HG03135 (cell line): ENCODE data around the gene DHX8.
"Not testable (repeated sequence)": the region's sequence is repeated elsewhere in the genome, so short reads cannot be mapped to it uniquely, and the experiment has no call there.

Experiments used
- ATAC-seq: cut with Tn5 transposase; IDR thresholded peaks from one replicate; pipeline ENCODE4 v1.9.1; 2021; ENCODE audit warnings: mild to moderate bottlenecking, moderate library complexity; ENCODE audit not compliant: unreplicated experiment

DHX8 gene

DNA sequence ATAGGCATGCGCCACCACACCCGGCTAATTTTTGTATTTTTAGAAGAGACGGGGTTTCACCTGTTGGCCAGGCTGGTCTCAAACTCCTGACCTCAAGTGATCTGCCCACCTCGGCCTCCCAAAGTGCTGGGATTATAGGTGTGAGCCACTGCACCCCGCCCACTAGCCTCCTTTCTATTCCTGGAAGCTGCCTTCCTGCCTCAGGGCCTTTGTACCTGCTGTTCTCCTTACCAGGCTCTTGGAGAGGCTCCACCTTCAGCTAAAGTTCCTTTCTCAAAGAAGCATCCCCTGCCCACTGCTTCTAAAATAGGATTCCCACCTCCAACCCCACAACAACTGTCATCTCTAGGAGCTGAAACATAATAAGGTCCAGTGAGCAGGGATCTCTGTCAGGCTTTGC, 23.9 kb upstream of the DHX8 start:
- ATAC-seq = not testable (repeated sequence)

- no peak for ATAC-seq
These were observed 22.6 kb upstream of the DHX8 start for GRCh38 chr17:43461185-43461584.

GRCh38 chr17:43462569-43462968, 21.2 kb upstream of the DHX8 start:
- not testable (repeated sequence) for ATAC-seq

DNA sequence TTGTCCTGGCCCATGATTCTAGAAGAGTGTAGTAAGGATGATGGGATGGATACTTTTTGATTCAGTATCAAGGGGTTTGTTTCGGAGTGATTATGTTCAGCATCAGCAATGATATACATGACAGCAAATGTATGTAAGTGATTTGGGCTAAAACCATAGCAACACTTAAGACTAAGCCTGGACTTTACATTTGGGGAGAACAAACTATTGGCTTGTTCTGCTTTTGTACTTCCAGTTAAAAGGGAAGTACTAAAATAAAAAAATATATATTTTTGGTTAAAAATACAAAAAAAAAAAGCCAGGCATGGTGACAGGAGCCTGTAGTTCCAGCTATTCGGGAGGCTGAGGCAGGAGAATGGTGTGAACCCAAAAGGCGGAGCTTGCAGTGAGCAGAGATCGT, 20.5 kb upstream of the DHX8 start:
- ATAC-seq = no peak

DNA sequence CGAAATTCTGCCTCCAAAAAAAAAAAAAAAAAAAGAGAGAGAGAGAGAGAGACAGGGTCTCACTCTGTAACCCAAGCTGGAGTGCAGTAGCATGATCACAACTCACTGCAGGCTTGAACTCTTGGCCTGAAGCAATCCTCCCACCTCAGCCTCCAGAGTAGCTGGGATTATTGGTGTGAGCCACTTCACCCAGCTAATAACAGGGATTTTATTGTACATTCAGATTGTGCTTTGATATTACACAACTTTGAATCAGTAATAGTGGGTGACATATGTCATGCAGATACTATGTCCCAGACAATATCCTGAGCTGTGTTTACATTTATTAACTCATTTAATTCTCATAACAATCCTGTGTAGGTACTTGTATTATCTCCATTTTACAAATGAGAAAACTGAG, 19.7 kb upstream of the DHX8 start:
- no peak for ATAC-seq

- ATAC-seq = no peak
These were observed 18.7 kb upstream of the DHX8 start for GRCh38 chr17:43465049-43465448.

DNA sequence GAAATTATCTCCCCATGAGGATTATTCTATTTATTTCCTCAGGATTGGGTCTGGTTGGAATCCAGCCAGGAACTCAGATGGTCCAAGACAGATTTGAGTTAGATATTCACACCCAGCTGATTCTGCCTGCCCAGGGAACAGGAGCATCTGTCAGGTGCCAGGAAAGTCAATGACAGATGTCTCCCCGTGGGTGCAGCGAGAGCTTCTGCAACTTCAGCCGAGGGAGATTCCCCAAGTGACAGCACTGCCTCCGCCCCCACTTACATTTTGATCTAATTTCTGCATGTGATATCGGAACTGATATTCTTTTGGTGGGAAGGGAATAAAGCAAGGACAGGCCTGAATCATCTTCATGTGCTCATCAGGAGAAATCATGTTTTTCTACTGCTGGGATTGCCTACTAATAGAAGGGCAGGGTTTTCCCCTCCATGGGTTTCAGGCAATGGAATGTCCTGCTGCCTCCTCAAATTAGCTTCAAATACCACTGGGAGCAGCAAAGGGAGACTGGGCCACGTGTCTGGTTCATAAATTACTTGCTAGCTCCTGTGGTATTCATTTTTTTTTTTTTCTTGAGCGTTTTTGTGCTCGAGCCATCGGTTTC, 15.7 kb upstream of the DHX8 start:
- no peak for ATAC-seq

- no peak for ATAC-seq
These were observed 15.1 kb upstream of the DHX8 start for GRCh38 chr17:43468691-43469139.

DNA sequence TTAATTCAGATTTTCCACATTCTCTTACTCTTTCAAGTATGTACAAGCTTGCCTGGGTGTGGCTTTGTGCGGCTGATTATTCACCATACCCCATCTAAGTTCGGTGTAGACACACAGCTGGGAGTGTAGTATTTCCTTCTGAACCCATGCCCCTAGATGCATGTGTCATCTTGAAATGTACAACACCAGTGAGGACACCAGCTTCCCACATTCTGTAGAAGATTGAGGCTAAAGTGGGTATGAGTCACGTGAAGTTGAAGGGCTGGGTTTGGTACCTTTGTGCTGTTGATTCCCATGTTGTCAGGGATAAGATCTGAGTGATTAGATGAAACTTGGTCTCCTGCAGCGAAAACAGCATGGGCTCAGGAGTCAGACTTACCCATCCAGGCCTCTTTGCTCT, 14.6 kb upstream of the DHX8 start:
- ATAC-seq = no peak

DNA sequence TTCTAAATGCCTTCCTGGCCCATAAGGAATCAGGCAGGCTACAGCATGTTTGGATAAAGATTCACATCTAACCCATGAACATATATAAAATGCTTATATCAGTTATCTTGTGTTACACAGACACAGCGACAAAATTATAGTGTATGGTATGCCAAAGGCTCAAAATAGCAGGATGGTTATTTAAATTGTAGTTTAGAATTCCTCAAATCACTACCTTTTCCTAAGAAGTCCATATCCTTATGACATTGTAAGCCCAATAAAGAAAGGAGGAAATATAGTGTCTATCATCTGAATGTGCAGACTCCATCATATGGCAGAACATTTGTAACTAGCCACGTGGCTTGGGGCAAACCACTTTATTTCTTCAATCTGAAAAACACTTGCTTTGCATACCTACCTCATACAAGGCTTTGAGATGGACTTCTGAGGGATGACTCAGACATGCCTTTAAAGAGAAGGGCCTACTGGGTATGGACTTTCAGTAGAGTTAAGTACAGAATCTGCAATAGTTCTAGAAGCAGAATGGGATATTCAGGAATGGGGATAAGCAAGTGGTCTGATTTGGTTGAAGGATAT, 12.1 kb upstream of the DHX8 start:
- ATAC-seq = no peak

DNA sequence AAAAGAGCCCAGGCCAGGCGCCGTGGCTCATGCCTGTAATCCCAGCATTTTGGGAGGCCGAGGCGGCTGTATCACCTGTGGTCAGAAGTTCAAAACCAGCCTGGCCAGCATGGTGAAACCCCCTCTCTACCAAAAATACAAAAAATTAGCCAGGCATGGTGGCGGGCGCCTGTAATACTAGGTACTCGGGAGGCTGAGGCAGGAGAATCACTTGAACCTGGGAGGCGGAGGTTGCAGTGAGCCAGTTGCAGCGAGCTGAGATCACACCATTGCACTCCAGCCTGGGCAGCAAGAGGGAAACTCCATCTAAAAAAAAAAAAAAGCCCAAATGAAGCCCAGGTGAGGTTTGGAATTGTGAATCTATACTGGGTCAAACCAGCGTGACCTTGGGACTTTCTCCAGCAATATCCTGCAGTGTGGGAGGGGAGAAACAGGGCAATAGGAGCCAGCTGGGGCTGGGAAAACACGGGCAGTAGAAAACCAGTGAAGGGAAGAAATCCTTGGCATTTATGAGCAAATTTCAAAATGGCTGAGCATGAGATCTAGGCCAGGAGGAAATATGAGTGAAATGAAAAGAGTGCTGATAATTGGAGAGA, 8.2 kb upstream of the DHX8 start:
- ATAC-seq = no peak

- ATAC-seq = not testable (repeated sequence)
These were observed 7.5 kb upstream of the DHX8 start for GRCh38 chr17:43476306-43476705.

DNA sequence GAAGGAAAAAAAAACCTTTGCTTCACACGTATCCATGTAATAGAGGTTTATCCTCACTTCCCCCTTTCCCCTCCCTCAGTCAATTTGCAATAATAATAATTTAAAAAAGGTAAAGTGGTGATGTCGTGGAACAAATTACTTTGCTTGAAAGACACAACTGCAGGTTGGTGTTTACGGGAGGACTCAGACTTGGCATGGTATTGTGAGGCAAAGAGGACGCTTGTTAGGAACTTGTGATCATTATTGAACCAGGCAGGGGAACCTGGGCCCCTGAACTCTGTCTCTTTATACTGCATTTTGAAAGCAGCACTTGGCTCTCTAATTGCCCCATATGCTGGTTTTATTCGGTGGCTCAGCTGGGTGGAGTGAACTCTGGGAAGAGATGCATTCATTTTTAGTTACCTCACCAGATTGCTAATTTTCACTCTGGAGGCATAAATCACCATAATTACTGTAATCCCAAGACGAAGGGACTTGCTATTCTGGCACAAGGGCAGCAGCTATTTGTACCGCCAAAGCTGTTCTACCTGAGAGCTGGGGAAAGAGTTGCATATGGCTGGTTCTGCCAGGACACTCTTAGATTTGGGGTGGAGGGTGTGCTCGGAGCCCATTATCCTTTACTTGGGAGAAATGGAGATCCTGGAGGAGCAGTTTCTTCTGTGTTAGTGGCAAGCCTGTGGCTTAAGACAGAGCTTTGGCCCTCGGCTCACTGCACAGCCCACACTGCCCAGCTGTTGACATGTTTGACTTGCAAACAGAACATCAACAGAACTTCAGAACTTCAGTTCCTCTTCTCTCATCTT, 5.7 kb upstream of the DHX8 start:
- no peak for ATAC-seq

DNA sequence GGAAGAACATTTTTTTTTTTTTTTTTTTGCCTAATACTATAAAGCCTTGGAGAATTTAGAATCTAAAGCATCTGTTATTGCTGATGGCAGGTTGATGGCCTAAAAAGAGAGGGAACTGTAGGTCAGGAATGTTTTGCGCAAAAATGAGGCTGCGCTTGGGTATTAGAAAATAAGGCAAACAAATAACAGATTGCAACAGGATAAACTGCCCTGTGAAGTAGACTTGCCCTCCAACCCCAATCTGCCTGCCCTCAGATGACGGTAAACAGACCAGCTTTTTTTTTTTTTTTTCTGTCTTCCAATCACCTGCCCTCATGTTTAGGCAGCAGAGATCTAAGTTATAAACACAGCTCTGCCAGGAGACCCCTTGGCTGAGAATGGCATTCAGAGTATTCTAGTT, 3.8 kb upstream of the DHX8 start:
- ATAC-seq = no peak

- ATAC-seq = no peak
These were observed 1.4 kb upstream of the DHX8 start for GRCh38 chr17:43482103-43483012.

DNA sequence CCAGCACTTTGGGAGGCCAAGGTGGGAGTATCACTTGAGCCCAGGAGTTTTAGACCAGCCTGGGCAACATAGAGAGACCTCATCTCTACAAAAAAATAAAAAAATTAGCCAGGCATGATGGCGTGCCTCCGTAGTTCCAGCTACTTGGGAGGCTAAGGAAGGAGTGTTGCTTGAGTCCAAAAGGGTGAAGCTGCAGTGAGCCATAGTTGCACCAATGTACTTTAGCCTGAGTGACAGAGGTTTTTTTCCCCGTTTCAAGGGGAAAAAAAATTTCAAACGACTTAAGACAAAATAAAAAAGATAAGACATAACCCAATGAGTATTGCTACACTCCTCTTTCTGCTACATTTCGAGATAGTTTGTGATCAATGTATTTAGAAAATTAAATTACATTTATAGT, 6.8 kb downstream of the DHX8 start:
- ATAC-seq = no peak

DNA sequence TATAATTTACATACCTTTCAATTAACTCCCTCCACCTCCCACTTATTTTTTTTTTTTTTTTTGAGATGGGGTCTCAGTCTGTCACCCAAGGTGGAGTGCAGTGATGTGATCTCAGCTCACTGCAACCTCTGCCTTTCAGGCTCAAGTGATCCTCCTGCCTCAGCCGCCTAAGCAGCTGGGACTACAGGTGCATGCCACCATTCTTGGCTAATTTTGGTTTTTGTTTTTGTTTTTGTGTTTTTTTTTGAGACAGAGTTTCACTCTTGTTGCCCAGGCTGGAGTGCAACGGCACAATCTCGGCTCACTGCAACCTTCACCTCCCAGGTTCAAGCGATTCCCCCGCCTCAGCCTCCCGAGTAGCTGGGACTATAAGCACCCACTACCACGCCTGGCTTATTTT, 25.7 kb downstream of the DHX8 start:
- not testable (repeated sequence) for ATAC-seq

- ATAC-seq = not testable (repeated sequence)
These were observed 27.4 kb downstream of the DHX8 start for GRCh38 chr17:43511199-43511598.

GRCh38 chr17:43515656-43516055, 31.9 kb downstream of the DHX8 start:
- ATAC-seq = no peak

- ATAC-seq = no peak
These were observed 33.4 kb downstream of the DHX8 start for GRCh38 chr17:43517161-43517560.
